Panc1 (cell line): ENCODE data around the gene HPN. TPM values are rescaled to one million over a fixed set of nuclear protein-coding genes. Genes with fewer than 3 reads are reported as not detected.

Source experiments
- ATAC-seq: fragments of 200-7000 bp; cut with Tn5 transposase; 2 replicates; pipeline ENCODE4 v1.9.1; 2020; ENCODE audit warnings: mild to moderate bottlenecking, moderate library complexity
- BruUV-seq: library from RNA; stranded (reverse); fragments of 400-500 nt; replicated peaks from 2 replicates; lab custom pipeline; 2021; lab: Mats Ljungman, UMichigan
- CTCF ChIA-PET: fragments of 300-600 bp; sonication (Branson Sonifier 250); formaldehyde crosslinking; loops from one replicate; lab custom pipeline; 2022; ENCODE audit warnings: antibody characterized with exemption; lab: Charles Lee
- POLR2A ChIA-PET: fragments of 300-600 bp; sonication (Branson Sonifier 250); formaldehyde crosslinking; loops from one replicate; lab custom pipeline; 2022; ENCODE audit warnings: antibody characterized with exemption; lab: Charles Lee
- DNase-seq: peaks from one replicate; pipeline ENCODE4 v3.0.0-alpha.2; 2010; ENCODE audit warnings: low read depth, low spot score
- H3K27ac ChIP-seq: 2 replicates; pipeline ENCODE4 v1.5.1; 2011; ENCODE audit warnings: mild to moderate bottlenecking, low read length, inconsistent platforms
- H3K27me3 ChIP-seq: fragments of 200-500 bp; sonication (Bioruptor generic); 2 replicates; pipeline ENCODE4 v1.6.0; 2014; ENCODE audit warnings: low read length, inconsistent platforms; ENCODE audit not compliant: control insufficient read depth, insufficient read depth
- H3K36me3 ChIP-seq: fragments of 200-500 bp; sonication (Bioruptor generic); 2 replicates; pipeline ENCODE4 v1.5.1; 2014; ENCODE audit warnings: inconsistent platforms, mild to moderate bottlenecking, low read length, moderate library complexity; ENCODE audit not compliant: control insufficient read depth, insufficient read depth
- H3K4me1 ChIP-seq: 2 replicates; pipeline ENCODE4 v1.5.1; 2011; ENCODE audit warnings: inconsistent platforms, mild to moderate bottlenecking, low read length, moderate library complexity; ENCODE audit not compliant: control insufficient read depth, insufficient read depth
- H3K4me3 ChIP-seq, 2 experiments: 2 replicates each; pipeline ENCODE4 v1.5.1; 2011 to 2012; ENCODE audit warnings: low read depth in 2 of 2, low read length in 2 of 2, mild to moderate bottlenecking in 2 of 2, inconsistent platforms in 1 of 2, moderate library complexity in 1 of 2
- H3K9me3 ChIP-seq: fragments of 200-500 bp; sonication (Bioruptor generic); 2 replicates; pipeline ENCODE4 v1.5.1; 2014; ENCODE audit warnings: low read depth, mild to moderate bottlenecking, inconsistent platforms, low read length, moderate library complexity; ENCODE audit not compliant: control insufficient read depth, insufficient read depth
- CTCF ChIP-seq: fragments of 450-650 bp; IDR thresholded peaks from 2 replicates; pipeline ENCODE4 v1.5.1; 2017; ENCODE audit warnings: mild to moderate bottlenecking
- POLR2AphosphoS5 ChIP-seq: IDR thresholded peaks from 2 replicates; pipeline ENCODE4 v1.6.1; 2012; ENCODE audit warnings: mild to moderate bottlenecking, low read depth, low read length, moderate library complexity
- REST ChIP-seq, 2 experiments: IDR thresholded peaks; 2 replicates each; pipeline ENCODE4 v1.6.1; 2011 to 2012; ENCODE audit warnings: low read depth in 2 of 2, control low read depth in 1 of 2, low read length in 1 of 2, mild to moderate bottlenecking in 1 of 2, moderate library complexity in 1 of 2; ENCODE audit not compliant: insufficient read depth in 1 of 2
- SIN3A ChIP-seq: IDR thresholded peaks from 2 replicates; pipeline ENCODE4 v1.6.1; 2012; ENCODE audit warnings: low read depth, mild to moderate bottlenecking, low read length, moderate library complexity, borderline replicate concordance; ENCODE audit not compliant: insufficient read depth
- TCF7L2 ChIP-seq: IDR thresholded peaks from 2 replicates; pipeline ENCODE4 v1.6.1; 2011; ENCODE audit warnings: mild to moderate bottlenecking, low read depth, low read length, inconsistent platforms
- in situ Hi-C: cut with HindIII; loops from 2 replicates; pipeline ENCODE4 v1.10.0; 2016; ENCODE audit warnings: low sequenced_read_pairs, low pct_unique_long_range_greater_than_20kb
- intact Hi-C: fragments of 100-400 bp; cut with micrococcal nuclease; formaldehyde crosslinking; loops from one replicate; pipeline ENCODE4 v1.10.0; 2022; ENCODE audit not compliant: unreplicated experiment
- total RNA-seq: library from RNA; stranded (reverse); gene quantifications from one replicate; pipeline ENCODE4 v1.2.1, GENCODE V29; 2021; ENCODE audit not compliant: unreplicated experiment

Gene HPN
- total RNA-seq, 1 experiment from 2014 or later: 0.08 TPM

GRCh38 chr19:35065574-35065973 is 24.1 kb downstream of the HPN start:
- Histone ChIP-seq H3K27ac (no peak overlapping the region), H3K36me3 (no peaks in the 10 kb centered on the region), H3K4me1 (no peaks in the 10 kb centered on the region), H3K27me3 (no peaks in the 10 kb centered on the region), H3K9me3 (peaks cover 2% of the 10 kb centered on the region; the same call in 1 of the 2 replicates), H3K4me3 (no peak overlapping the region)
- BruUV-seq: no TSS peak
- DNase-seq (no peak), ATAC-seq (no peak)
- ChIA-PET POLR2A (no interaction called here), CTCF (no interaction called here)
- intact Hi-C loops (loop anchor here (5.0 kb wide), 1 partner anchor 72 kb away; the partner anchor contains the start of genes FXYD1 and LGI4), in situ Hi-C loops (no loop called here)
- TF ChIP-seq TCF7L2 (no peak), REST (IDR thresholded peaks at IDR 0.05; ENCODE audit: insufficient read depth in 1 of 2, low read depth in 2 of 2, low read length in 1 of 2) (no peak), POLR2AphosphoS5 (no peak), SIN3A (no peak), CTCF (no peak)

GRCh38 chr19:35066121-35066520 is 24.6 kb downstream of the HPN start:
- Histone ChIP-seq H3K27me3 (no peaks in the 10 kb centered on the region), H3K27ac (no peak overlapping the region), H3K36me3 (no peaks in the 10 kb centered on the region), H3K4me1 (no peaks in the 10 kb centered on the region), H3K9me3 (peaks cover 4% of the 10 kb centered on the region; the same call in 1 of the 2 replicates), H3K4me3 (no peak overlapping the region)
- intact Hi-C loops: loop anchor here (5.0 kb wide), 1 partner anchor 71 kb away; the partner anchor contains the start of genes FXYD1 and LGI4
- ATAC-seq: no peak
- TF ChIP-seq TCF7L2 (no peak), POLR2AphosphoS5 (no peak), REST (IDR thresholded peaks at IDR 0.05; ENCODE audit: insufficient read depth in 1 of 2, low read depth in 2 of 2, low read length in 1 of 2) (no peak), SIN3A (no peak), CTCF (no peak)
- CTCF ChIA-PET: interaction anchor here (0.5 to 1.6 kb wide), 3 partner anchors 7 to 388 kb away, joined by 5 to 6 read pairs (median 5); no protein-coding TSS in a partner anchor
- DNase-seq: no peak
- in situ Hi-C loops: no loop called here
- POLR2A ChIA-PET: no interaction called here
- no TSS peak for BruUV-seq
